ENCODE results near the gene CD27. TPM values are rescaled to one million over a fixed set of nuclear protein-coding genes. Genes with fewer than 3 reads are reported as not detected.
A peak's percentile ranks its signal among the peaks of the same experiment; 100 is the strongest.
"Not testable (repeated sequence)": the region's sequence is repeated elsewhere in the genome, so short reads cannot be mapped to it uniquely, and the experiment has no call there.

Gene CD27
- total and polyA plus RNA-seq, 2 of the 13 experiments (the other 11 are each of a cell fraction or from before 2014, with no cell fraction given), result 0.12 TPM; not detected in 1

- intact Hi-C loops (cut with micrococcal nuclease; ENCODE audit: unreplicated experiment) (loop anchor here (10.0 kb wide), 1 partner anchor 131 kb away; no protein-coding TSS in a partner anchor), in situ Hi-C loops (cut with HindIII; ENCODE audit: extremely low pct_ligation_motif_present, low pct_unique_long_range_greater_than_20kb) (loop anchor here (25.0 kb wide), 1 partner anchor 404 kb away; no protein-coding TSS in a partner anchor)
- no peaks in the 10 kb centered on the region for H4K20me1 ChIP-seq (ENCODE audit: insufficient read depth, low read length)
- H3K27ac ChIP-seq (ENCODE audit: extremely low read length, insufficient read depth, low read length), result no peak overlapping the region
- no peak overlapping the region for H3K9ac ChIP-seq (ENCODE audit: insufficient read depth, low read depth, low read length)
- POLR2A ChIA-PET, result interaction anchor here (1.0 to 1.6 kb wide), 4 partner anchors 27 to 144 kb away, joined by 3 read pairs; partner anchors contain the start of gene MRPL51
- H2AFZ ChIP-seq (ENCODE audit: low read length), result no peak overlapping the region
- CTCF ChIA-PET (ENCODE audit: low intra/inter-chr PET ratio, low total read pairs), result interaction anchor here (1.6 to 1.7 kb wide), 2 partner anchors 42 to 143 kb away, joined by 6 to 29 read pairs; no protein-coding TSS in a partner anchor
- no peaks in the 10 kb centered on the region for H3K9me3 ChIP-seq (ENCODE audit: low read length)
- no peaks in the 10 kb centered on the region for H3K79me2 ChIP-seq (ENCODE audit: insufficient read depth, low read length)
- no peak for FAIRE-seq
- BruUV-seq (replicated peaks), result no TSS peak
- H3K4me3 ChIP-seq (replicated peaks in 1 of 3; ENCODE audit: insufficient read depth in 1 of 3, low read depth in 2 of 3, low read length in 3 of 3), result no peak overlapping the region
- ATAC-seq, result no peak
- no peak for DNase-seq (ENCODE audit: low spot score)
- H3K4me1 ChIP-seq (ENCODE audit: insufficient read depth, low read length), result peaks cover 31% of the 10 kb centered on the region
- H3K36me3 ChIP-seq (replicated peaks in 1 of 2; ENCODE audit: control insufficient read depth in 1 of 2, insufficient read depth in 2 of 2, low read length in 2 of 2), result peaks cover 18 to 26% of the 10 kb centered on the region in 2 experiments
- no peak overlapping the region for H3K4me2 ChIP-seq (ENCODE audit: low read depth, low read length)
- TF ChIP-seq SP140L (CRISPR knock-in tag; IDR thresholded peaks at IDR 0.05; ENCODE audit: borderline replicate concordance) (no peak), ZFP82 (CRISPR knock-in tag; IDR thresholded peaks at IDR 0.05; ENCODE audit: borderline replicate concordance) (no peak)
- no peaks in the 10 kb centered on the region for H3K27me3 ChIP-seq (ENCODE audit: control insufficient read depth in 1 of 2, insufficient read depth in 2 of 2, low read length in 2 of 2)
- WGBS (ENCODE audit: low lambda C conversion rate), result 97% methylated on average over 5 of the region's 5 CpGs
Measured at GRCh38 chr12:6466184-6466573, 21.4 kb downstream of the CD27 start.

- ATAC-seq; H3K9ac ChIP-seq (ENCODE audit: insufficient read depth, low read depth, low read length); H2AFZ ChIP-seq (ENCODE audit: low read length); H3K9me3 ChIP-seq (ENCODE audit: low read length); BruUV-seq (replicated peaks); FAIRE-seq; H3K27ac ChIP-seq (ENCODE audit: extremely low read length, insufficient read depth, low read length); H3K79me2 ChIP-seq (ENCODE audit: insufficient read depth, low read length); DNase-seq (ENCODE audit: low spot score); H3K4me3 ChIP-seq (replicated peaks in 1 of 3; ENCODE audit: insufficient read depth in 1 of 3, low read depth in 2 of 3, low read length in 3 of 3); H3K4me2 ChIP-seq (ENCODE audit: low read depth, low read length); H4K20me1 ChIP-seq (ENCODE audit: insufficient read depth, low read length); CTCF ChIA-PET (ENCODE audit: low intra/inter-chr PET ratio, low total read pairs); H3K27me3 ChIP-seq (ENCODE audit: control insufficient read depth in 1 of 2, insufficient read depth in 2 of 2, low read length in 2 of 2): not testable (repeated sequence)
- H3K36me3 ChIP-seq (replicated peaks in 1 of 2; ENCODE audit: control insufficient read depth in 1 of 2, insufficient read depth in 2 of 2, low read length in 2 of 2), result peaks cover 15 to 24% of the 10 kb centered on the region in 2 experiments; a peak in 4 of 5 replicates
- in situ Hi-C loops (cut with HindIII; ENCODE audit: extremely low pct_ligation_motif_present, low pct_unique_long_range_greater_than_20kb), result loop anchor here (25.0 kb wide), 1 partner anchor 404 kb away; no protein-coding TSS in a partner anchor
- peaks cover 37% of the 10 kb centered on the region for H3K4me1 ChIP-seq (ENCODE audit: insufficient read depth, low read length)
- intact Hi-C loops (cut with micrococcal nuclease; ENCODE audit: unreplicated experiment), result loop anchor here (10.0 kb wide), 1 partner anchor 132 kb away; no protein-coding TSS in a partner anchor
- POLR2A ChIA-PET, result interaction anchor here (1.6 kb wide), 1 partner anchor 65 kb away, joined by 3 read pairs; no protein-coding TSS in a partner anchor
- 93% methylated on average over 3 of the region's 4 CpGs for WGBS (ENCODE audit: low lambda C conversion rate)
Measured at GRCh38 chr12:6466751-6467150, 22.0 kb downstream of the CD27 start.

- ATAC-seq; CTCF ChIA-PET (ENCODE audit: low intra/inter-chr PET ratio, low total read pairs); H3K9ac ChIP-seq (ENCODE audit: insufficient read depth, low read depth, low read length); DNase-seq (ENCODE audit: low spot score); H3K27ac ChIP-seq (ENCODE audit: extremely low read length, insufficient read depth, low read length); H4K20me1 ChIP-seq (ENCODE audit: insufficient read depth, low read length); BruUV-seq (replicated peaks); H3K79me2 ChIP-seq (ENCODE audit: insufficient read depth, low read length); H3K4me3 ChIP-seq (replicated peaks in 1 of 3; ENCODE audit: insufficient read depth in 1 of 3, low read depth in 2 of 3, low read length in 3 of 3); H3K27me3 ChIP-seq (ENCODE audit: control insufficient read depth in 1 of 2, insufficient read depth in 2 of 2, low read length in 2 of 2); H2AFZ ChIP-seq (ENCODE audit: low read length); FAIRE-seq; H3K9me3 ChIP-seq (ENCODE audit: low read length): not testable (repeated sequence)
- intact Hi-C loops (cut with micrococcal nuclease; ENCODE audit: unreplicated experiment), result loop anchor here (10.0 kb wide), 1 partner anchor 133 kb away; no protein-coding TSS in a partner anchor
- peaks cover 41% of the 10 kb centered on the region for H3K4me1 ChIP-seq (ENCODE audit: insufficient read depth, low read length)
- in situ Hi-C loops (cut with HindIII; ENCODE audit: extremely low pct_ligation_motif_present, low pct_unique_long_range_greater_than_20kb), result loop anchor here (25.0 kb wide), 1 partner anchor 405 kb away; no protein-coding TSS in a partner anchor
- H3K4me2 ChIP-seq (ENCODE audit: low read depth, low read length), result peak overlapping the region; percentile 8; the same call in 1 of the 2 replicates
- H3K36me3 ChIP-seq (replicated peaks in 1 of 2; ENCODE audit: control insufficient read depth in 1 of 2, insufficient read depth in 2 of 2, low read length in 2 of 2), result peaks cover 9 to 14% of the 10 kb centered on the region in 2 experiments; a peak in 4 of 5 replicates
- WGBS (ENCODE audit: low lambda C conversion rate), result 89% methylated on average over 7 of the region's 9 CpGs
- POLR2A ChIA-PET, result interaction anchor here (1.2 to 4.2 kb wide), 2 partner anchors 16 to 25 kb away, joined by 4 to 68 read pairs; partner anchors contain the start of genes MRPL51 and TAPBPL
Measured at GRCh38 chr12:6467571-6468282, 23.0 kb downstream of the CD27 start.
